ENCODE measurements around the gene MRPS34. TPM values are rescaled to one million over a fixed set of nuclear protein-coding genes. Genes with fewer than 3 reads are reported as not detected.

MRPS34 gene
- total RNA-seq, 1 donor from 2014 or later: 70.9 TPM

- no peaks in the 10 kb centered on the region for H3K27me3 Mint-ChIP-seq (ENCODE audit: unreplicated experiment)
- DNase-seq (ENCODE audit: extremely low spot score, unreplicated experiment): no peak
- H3K4me1 Mint-ChIP-seq (ENCODE audit: unreplicated experiment): peaks cover 30% of the 10 kb centered on the region
- H3K9me3 Mint-ChIP-seq (ENCODE audit: unreplicated experiment): no peaks in the 10 kb centered on the region
- no peak overlapping the region for H3K27ac Mint-ChIP-seq (ENCODE audit: unreplicated experiment)
- H3K4me3 Mint-ChIP-seq (ENCODE audit: unreplicated experiment): no peak overlapping the region
- H3K36me3 Mint-ChIP-seq (ENCODE audit: unreplicated experiment): no peaks in the 10 kb centered on the region
- TF ChIP-seq CTCF (IDR thresholded peaks at IDR 0.05): no peak
Measured at GRCh38 chr16:1749152-1750117, 23.5 kb downstream of the MRPS34 start.

- no peak for DNase-seq (ENCODE audit: extremely low spot score, unreplicated experiment)
- Mint-ChIP-seq H3K9me3 (ENCODE audit: unreplicated experiment) (no peaks in the 10 kb centered on the region), H3K4me3 (ENCODE audit: unreplicated experiment) (no peak overlapping the region), H3K4me1 (ENCODE audit: unreplicated experiment) (peaks cover 31% of the 10 kb centered on the region), H3K27me3 (ENCODE audit: unreplicated experiment) (no peaks in the 10 kb centered on the region), H3K27ac (ENCODE audit: unreplicated experiment) (no peak overlapping the region), H3K36me3 (ENCODE audit: unreplicated experiment) (no peaks in the 10 kb centered on the region)
- no peak for TF ChIP-seq CTCF (IDR thresholded peaks at IDR 0.05)
Measured at GRCh38 chr16:1747934-1748333, 25.0 kb downstream of the MRPS34 start.

GRCh38 chr16:1746693-1747195 is 26.2 kb downstream of the MRPS34 start:
- peaks cover 31% of the 10 kb centered on the region for H3K4me1 Mint-ChIP-seq (ENCODE audit: unreplicated experiment)
- H3K9me3 Mint-ChIP-seq (ENCODE audit: unreplicated experiment): no peaks in the 10 kb centered on the region
- no peaks in the 10 kb centered on the region for H3K27me3 Mint-ChIP-seq (ENCODE audit: unreplicated experiment)
- DNase-seq (ENCODE audit: extremely low spot score, unreplicated experiment): no peak
- no peaks in the 10 kb centered on the region for H3K36me3 Mint-ChIP-seq (ENCODE audit: unreplicated experiment)
- H3K4me3 Mint-ChIP-seq (ENCODE audit: unreplicated experiment): no peak overlapping the region
- TF ChIP-seq CTCF (IDR thresholded peaks at IDR 0.05): no peak
- peak overlapping the region; percentile 96 for H3K27ac Mint-ChIP-seq (ENCODE audit: unreplicated experiment)

- Mint-ChIP-seq H3K4me3 (ENCODE audit: unreplicated experiment) (peak overlapping the region; percentile 50), H3K36me3 (ENCODE audit: unreplicated experiment) (peaks cover under 1% of the 10 kb centered on the region), H3K9me3 (ENCODE audit: unreplicated experiment) (no peaks in the 10 kb centered on the region), H3K27ac (ENCODE audit: unreplicated experiment) (peak overlapping the region; percentile 96), H3K4me1 (ENCODE audit: unreplicated experiment) (peaks cover 31% of the 10 kb centered on the region), H3K27me3 (ENCODE audit: unreplicated experiment) (no peaks in the 10 kb centered on the region)
- DNase-seq (ENCODE audit: extremely low spot score, unreplicated experiment): peak; percentile 83
- TF ChIP-seq CTCF (IDR thresholded peaks at IDR 0.05): no peak
Measured at GRCh38 chr16:1745900-1746692, 26.8 kb downstream of the MRPS34 start.
